Mesenteric fat pad (tissue), 1 donor: ENCODE data around the gene SPARC. TPM values are rescaled to one million over a fixed set of nuclear protein-coding genes. Genes with fewer than 3 reads are reported as not detected.
"Not testable (repeated sequence)": the region's sequence is repeated elsewhere in the genome, so short reads cannot be mapped to it uniquely, and the experiment has no call there.

ENCODE experiments used
- DNase-seq: peaks from one replicate; pipeline ENCODE4 v3.0.0-alpha.2; 2020; ENCODE audit warnings: low spot score
- total RNA-seq: library from RNA; stranded (reverse); fragmentation: NEBNext Ultra II Directional; extraction: Animal tissue kit (Norgen Biotek cat#: 25700); gene quantifications from one replicate; pipeline ENCODE4 v1.2.1, GENCODE V29; 2021
- donor health status: DM: yes; HTN: yes; CAD: no.

Gene SPARC
- total RNA-seq, 1 donor from 2014 or later = 1,881 TPM

DNA sequence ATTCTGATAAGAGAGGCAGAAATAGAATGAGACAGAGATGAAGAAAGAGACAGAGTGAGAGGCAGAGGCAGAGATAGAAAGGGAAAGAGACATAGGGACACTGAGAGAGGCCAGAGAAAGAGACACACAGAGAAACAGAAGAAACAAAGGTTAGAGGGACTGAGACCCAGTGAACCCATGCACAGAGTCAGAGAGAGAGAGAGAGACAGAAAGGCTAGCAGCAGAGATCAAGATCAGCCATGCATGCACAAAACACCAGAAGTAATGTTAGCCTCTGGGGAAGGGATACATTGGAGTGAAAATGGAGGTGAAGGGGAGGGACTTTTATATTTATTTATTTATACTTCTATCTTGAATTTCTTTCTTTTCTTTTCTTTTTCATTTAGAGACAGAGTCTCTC is 14.1 kb upstream of the SPARC start:
- no peak for DNase-seq

DNA sequence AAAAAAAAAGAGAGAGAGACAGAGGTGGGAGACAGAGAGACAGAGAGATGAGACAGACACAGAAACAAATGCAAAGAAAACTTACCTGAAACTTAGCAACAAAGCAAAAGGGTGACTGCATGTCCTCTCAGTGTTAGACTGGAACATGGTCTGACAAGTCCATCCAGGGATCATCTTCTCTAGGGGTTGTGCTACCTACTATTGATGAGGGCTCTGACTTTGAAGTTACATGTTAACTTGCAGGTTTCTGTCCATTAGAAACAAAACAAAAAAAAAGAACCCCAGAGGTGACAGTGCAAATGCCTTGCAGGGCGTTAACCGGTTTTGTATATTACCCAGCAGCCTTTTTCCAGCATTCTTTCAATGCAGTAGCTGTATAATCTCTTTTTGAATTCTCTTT is 13.6 kb upstream of the SPARC start:
- DNase-seq = no peak

- DNase-seq = no peak
These were observed 12.6 kb upstream of the SPARC start for GRCh38 chr5:151699071-151699901.

- not testable (repeated sequence) for DNase-seq
These were observed 11.4 kb upstream of the SPARC start for GRCh38 chr5:151698081-151698480.

DNA sequence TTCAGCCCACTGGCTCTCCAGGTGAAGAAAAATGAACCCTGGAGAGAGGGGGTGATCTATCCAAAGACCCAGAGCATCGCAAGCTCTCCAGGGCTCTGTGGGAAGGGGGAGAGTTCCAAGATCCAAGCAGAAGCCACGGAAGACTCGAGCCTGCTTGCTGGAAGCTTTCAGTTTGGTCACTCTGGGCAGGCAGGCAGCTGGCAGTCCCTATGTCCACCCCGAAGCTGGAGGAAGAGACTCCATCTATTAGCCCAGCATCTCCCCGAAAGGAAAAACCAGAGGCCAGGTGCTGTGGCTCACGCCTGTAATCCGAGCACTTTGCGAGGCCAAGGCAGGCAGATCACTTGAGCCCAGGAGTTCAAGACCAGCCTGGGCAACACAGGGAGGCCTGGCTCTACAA is 10.7 kb upstream of the SPARC start:
- no peak for DNase-seq

- no peak for DNase-seq
These were observed 9.9 kb upstream of the SPARC start for GRCh38 chr5:151696470-151697061.

GRCh38 chr5:151695464-151695863 is 8.7 kb upstream of the SPARC start:
- no peak for DNase-seq

DNA sequence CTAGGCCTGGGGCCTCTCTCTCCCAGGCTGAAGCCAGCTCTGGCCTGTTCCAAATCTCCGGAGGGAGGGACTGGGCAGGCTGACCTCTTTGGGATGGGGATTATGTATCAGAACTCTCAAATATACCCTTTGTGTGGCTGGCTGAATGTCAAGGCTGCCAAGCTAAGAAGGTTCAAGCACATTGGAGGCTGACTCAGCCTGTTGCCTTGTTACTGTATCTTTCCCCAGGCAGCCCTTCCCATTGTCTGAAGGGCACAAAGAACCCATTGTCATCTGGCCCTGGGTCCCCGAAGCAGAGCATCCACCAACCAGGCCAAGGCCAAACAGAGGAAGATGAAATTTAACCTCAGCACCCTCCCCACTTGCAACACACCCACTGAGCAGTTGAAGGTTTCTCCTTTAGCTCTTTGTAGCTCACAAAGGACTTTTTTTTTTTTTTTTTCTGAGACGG is 7.3 kb upstream of the SPARC start:
- no peak for DNase-seq

- DNase-seq = no peak
These were observed 5.6 kb upstream of the SPARC start for GRCh38 chr5:151692312-151692711.

- DNase-seq = no peak
These were observed 5.0 kb upstream of the SPARC start for GRCh38 chr5:151691706-151692105.

DNA sequence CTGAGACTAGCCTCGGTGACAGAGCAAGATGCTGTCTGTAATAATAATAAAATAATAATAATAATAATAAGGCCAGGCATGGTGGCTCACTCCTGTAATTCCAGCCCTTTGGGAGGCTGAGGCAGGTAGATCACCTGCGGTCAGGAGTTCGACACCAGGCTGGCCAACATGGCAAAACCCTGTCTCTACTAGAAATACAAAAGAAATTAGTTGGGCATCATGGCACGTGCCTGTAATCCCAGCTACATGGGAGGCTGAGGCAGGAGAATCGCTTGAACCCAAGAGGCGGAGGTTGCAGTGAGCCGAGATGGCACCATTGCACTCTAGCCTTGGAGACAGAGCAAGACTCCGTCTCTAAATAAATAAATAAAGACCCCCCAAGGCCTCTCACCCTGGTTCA is 2.9 kb upstream of the SPARC start:
- not testable (repeated sequence) for DNase-seq

GRCh38 chr5:151688436-151688835 is 1.7 kb upstream of the SPARC start:
- no peak for DNase-seq

- no peak for DNase-seq
These were observed 704 bp downstream of the SPARC start for GRCh38 chr5:151685749-151686673.

DNA sequence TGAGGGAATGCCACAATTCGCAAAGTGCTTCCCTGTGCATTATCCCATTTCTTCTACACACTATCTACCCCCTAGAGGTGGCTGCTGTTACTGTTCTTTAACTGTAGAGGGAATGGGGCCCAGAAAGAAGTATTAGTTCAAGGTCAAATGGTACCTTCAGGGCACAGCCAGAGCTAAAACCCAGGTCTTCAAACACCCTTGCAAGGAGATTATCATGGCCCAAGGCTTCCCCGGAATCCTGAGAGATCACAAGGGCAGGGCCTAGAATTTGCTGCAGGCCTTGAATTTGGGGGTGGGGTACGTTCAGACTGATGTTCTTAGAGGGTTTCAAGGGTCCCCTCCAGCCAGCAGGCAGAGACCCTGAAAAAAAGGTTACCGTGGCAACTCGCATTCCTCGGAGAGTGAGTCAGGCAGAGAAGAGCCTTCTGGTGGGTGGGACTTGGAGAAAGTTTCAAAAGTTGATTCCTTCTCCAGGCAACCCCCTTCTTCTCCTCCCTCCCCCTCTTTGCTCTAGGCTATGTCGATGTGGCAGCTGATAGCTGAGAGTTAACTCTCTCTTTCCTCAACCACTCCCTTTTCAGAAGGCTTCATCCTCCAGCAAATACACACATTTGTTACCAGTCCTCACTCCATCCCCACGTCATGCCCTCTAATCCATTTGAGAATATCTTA is 1.9 kb downstream of the SPARC start:
- DNase-seq = no peak

- no peak for DNase-seq
These were observed 2.6 kb downstream of the SPARC start for GRCh38 chr5:151683986-151684588.

- no peak for DNase-seq
These were observed 3.3 kb downstream of the SPARC start for GRCh38 chr5:151683444-151683843.

GRCh38 chr5:151682751-151683331 is 3.9 kb downstream of the SPARC start:
- no peak for DNase-seq

GRCh38 chr5:151682240-151682639 is 4.5 kb downstream of the SPARC start:
- no peak for DNase-seq

GRCh38 chr5:151680944-151681427 is 5.7 kb downstream of the SPARC start:
- DNase-seq = no peak

- not testable (repeated sequence) for DNase-seq
These were observed 6.6 kb downstream of the SPARC start for GRCh38 chr5:151680156-151680505.
